ENCODE measurements around the gene IFNL4.

IFNL4 gene

GRCh38 chr19:39211731-39212374 lies 36.8 kb downstream of the IFNL4 start:
- H3K4me3 ChIP-seq (ENCODE audit: low read depth, low read length) = no peak overlapping the region
- DNase-seq (ENCODE audit: low read depth) = no peak
- TF ChIP-seq, protein P1, sequence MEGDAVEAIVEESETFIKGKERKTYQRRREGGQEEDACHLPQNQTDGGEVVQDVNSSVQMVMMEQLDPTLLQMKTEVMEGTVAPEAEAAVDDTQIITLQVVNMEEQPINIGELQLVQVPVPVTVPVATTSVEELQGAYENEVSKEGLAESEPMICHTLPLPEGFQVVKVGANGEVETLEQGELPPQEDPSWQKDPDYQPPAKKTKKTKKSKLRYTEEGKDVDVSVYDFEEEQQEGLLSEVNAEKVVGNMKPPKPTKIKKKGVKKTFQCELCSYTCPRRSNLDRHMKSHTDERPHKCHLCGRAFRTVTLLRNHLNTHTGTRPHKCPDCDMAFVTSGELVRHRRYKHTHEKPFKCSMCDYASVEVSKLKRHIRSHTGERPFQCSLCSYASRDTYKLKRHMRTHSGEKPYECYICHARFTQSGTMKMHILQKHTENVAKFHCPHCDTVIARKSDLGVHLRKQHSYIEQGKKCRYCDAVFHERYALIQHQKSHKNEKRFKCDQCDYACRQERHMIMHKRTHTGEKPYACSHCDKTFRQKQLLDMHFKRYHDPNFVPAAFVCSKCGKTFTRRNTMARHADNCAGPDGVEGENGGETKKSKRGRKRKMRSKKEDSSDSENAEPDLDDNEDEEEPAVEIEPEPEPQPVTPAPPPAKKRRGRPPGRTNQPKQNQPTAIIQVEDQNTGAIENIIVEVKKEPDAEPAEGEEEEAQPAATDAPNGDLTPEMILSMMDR (conservative IDR thresholded peaks at IDR 0.05; ENCODE audit: low read depth, low read length) = no peak

DNA sequence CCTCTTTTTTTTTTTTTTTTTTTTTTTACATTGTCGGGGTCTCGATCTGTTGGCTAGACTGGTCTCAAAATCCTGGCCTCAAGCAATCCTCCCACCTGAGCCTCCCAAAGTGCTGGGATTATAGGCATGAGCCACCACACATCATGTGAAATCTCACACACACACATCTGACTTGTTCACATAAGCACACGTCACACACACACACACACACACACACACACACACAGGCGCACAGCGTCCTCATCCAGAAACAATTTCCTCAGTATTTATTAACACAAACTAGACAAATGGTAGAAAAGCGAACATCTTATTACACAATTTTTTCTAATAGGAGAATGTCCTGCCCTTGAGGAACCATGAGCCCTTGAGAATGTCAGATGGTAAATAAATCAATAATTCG lies 39.5 kb downstream of the IFNL4 start:
- TF ChIP-seq, protein P1 (conservative IDR thresholded peaks at IDR 0.05; ENCODE audit: low read depth, low read length) = no peak
- no peak for DNase-seq (ENCODE audit: low read depth)
- H3K4me3 ChIP-seq (ENCODE audit: low read depth, low read length) = no peak overlapping the region

DNA sequence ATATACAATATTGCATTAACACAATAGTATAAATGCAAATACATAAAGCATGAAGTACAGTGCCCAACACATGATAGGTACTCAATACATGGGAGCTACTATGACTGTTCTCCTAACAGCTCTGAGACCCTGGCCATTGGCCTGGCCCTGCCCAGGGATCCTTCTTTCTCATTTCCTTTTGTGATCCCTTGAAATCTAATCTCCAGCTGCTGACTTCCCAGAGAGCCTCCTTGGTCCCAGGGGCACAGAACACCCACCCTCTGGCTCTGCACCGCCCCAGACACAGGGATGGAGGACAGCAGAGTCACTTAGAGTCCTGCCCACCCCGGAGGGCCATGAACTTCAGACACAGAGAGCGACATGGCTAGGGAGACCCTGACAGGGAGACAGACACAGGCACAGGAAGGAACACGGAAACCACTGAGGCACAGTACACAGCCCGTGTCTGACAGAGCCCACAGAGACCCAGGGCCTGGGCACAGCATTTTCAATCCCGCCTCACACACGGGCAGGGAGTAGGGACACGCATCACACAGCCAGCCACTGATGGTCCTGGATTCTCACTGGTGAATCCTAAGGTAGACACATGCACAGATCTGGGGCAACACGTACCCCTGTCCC lies 40.4 kb downstream of the IFNL4 start:
- TF ChIP-seq, protein P1 (conservative IDR thresholded peaks at IDR 0.05; ENCODE audit: low read depth, low read length) = no peak
- DNase-seq (ENCODE audit: low read depth) = no peak

GRCh38 chr19:39207293-39207836 lies 41.3 kb downstream of the IFNL4 start:
- H3K4me3 ChIP-seq (ENCODE audit: low read depth, low read length) = no peak overlapping the region
- no peak for DNase-seq (ENCODE audit: low read depth)
- TF ChIP-seq, protein P1 (conservative IDR thresholded peaks at IDR 0.05; ENCODE audit: low read depth, low read length) = no peak

More for the DNA sequence above, 40.4 kb downstream of the IFNL4 start:
- H3K4me3 ChIP-seq (ENCODE audit: low read depth, low read length) = no peak overlapping the region

- H3K4me3 ChIP-seq (ENCODE audit: low read depth, low read length) = no peak overlapping the region
- TF ChIP-seq, protein P1 (conservative IDR thresholded peaks at IDR 0.05; ENCODE audit: low read depth, low read length) = no peak
- DNase-seq (ENCODE audit: low read depth) = no peak
Observed at GRCh38 chr19:39206122-39206521, 42.5 kb downstream of the IFNL4 start.

GRCh38 chr19:39205449-39205764 lies 43.2 kb downstream of the IFNL4 start:
- no peak for DNase-seq (ENCODE audit: low read depth)
- TF ChIP-seq, protein P1 (conservative IDR thresholded peaks at IDR 0.05; ENCODE audit: low read depth, low read length) = no peak
- no peak overlapping the region for H3K4me3 ChIP-seq (ENCODE audit: low read depth, low read length)

Measured in choroid plexus epithelial cell (primary cell).